NK-92 treated with Interleukin-12 subunit alpha and Interleukin-12 subunit beta, amount 100 ng/mL, for 24 hours (cell line): Measurements from ENCODE around the gene MAGI2.

Source experiments
- DNase-seq: peaks from one replicate; lab custom pipeline; 2025; lab: John Stamatoyannopoulos, UW

MAGI2 gene

DNA sequence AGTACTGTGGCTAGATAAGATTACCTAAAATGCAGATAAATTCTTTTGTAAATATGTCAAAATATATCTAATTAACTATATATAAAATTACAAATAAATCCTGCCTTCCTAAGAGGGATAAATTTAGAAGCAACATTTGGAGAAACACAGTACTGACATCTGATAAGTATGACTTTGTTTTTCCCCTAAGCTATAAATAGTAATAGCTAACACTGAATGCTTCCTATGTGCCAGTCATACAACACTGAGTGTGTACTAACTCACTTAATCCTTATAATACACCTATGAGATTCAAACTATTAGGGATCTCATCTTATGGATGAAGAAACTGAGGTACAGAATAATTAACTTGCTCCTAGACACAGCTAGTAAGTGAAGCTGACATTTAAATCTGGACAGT, 733.4 kb downstream of the MAGI2 start:
- DNase-seq: no peak

DNA sequence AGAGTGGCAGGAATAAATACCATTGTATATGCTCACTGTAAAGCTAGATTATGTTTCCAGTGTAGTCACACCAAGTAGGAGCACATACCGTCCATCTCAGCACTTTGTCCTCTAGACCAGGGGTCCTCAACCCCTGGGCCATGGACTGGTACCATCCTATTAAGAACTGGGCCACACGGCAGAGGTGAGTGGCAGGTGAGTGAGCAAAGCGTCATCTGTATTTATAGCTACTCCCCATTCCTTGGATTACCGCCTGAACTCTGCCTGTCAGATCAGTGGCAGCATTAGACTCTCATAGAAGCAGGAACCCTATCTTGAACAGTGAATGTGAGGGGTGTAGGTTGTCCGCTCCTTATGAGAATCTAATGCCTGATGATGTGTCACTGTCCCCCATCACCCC, 735.3 kb downstream of the MAGI2 start:
- no peak for DNase-seq

- DNase-seq: no peak
These were observed 736.6 kb downstream of the MAGI2 start for GRCh38 chr7:78716876-78717275.

GRCh38 chr7:78714356-78714755, 739.1 kb downstream of the MAGI2 start:
- no peak for DNase-seq

GRCh38 chr7:78712111-78712510, 741.4 kb downstream of the MAGI2 start:
- no peak for DNase-seq

DNA sequence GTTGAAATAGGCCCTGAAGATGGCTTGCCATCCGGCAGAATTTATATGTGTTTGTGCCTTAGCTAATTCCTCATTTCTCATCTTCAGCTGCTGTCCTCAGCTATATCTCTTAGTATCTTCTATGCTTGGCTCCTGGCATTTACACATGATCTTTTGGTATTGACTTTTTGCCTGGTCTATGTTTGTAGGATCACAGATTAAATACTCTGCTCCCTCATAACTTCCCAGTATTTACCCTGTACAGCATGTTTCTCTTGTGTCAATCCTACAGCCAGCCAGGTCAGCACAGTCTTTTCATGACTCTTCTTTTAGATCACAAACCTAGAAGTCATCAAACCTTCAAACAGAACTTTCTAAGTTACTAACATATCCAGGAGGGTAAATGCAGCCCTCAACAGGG, 743.8 kb downstream of the MAGI2 start:
- no peak for DNase-seq

GRCh38 chr7:78704504-78704903, 749.0 kb downstream of the MAGI2 start:
- no peak for DNase-seq

DNA sequence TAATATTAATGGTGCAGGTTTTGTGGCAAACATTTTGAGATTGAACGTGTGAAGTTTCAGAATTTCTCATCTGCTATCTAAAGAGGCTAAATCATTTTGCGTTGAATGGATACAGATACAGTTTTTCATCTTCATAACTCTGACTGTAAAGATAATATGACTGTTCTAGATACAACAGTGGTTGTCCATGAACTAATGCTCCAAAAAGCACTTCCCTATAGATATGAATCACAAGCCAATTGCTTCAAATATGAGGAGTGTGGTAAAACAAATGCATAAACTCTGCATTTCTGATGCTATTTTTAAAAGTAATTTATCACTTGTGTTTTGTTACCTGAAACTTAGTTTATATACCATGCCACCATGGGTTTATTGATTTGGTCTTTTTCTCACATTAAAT, 750.1 kb downstream of the MAGI2 start:
- DNase-seq: no peak

GRCh38 chr7:78702770-78703169, 750.7 kb downstream of the MAGI2 start:
- no peak for DNase-seq

- no peak for DNase-seq
These were observed 757.6 kb downstream of the MAGI2 start for GRCh38 chr7:78695826-78696225.

DNA sequence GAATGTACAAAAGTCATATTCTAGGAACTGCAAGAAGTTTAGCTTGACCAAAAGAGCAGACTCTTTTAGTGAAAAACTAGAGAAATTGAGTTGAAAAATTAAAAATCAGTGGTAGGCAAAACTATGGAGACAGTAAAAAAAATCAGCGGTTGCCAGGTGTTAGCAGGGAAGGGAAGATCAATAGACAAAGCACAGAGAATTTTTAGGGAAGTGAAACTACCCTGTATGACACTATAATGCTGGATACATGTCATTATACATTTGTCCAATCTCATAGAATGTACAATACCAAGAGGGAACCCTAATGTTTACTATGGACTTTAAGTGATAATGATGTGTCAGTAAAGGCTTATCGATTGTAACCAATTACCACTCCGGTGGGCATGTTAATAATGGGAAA, 761.9 kb downstream of the MAGI2 start:
- no peak for DNase-seq

GRCh38 chr7:78690174-78690573, 763.3 kb downstream of the MAGI2 start:
- DNase-seq: no peak

DNA sequence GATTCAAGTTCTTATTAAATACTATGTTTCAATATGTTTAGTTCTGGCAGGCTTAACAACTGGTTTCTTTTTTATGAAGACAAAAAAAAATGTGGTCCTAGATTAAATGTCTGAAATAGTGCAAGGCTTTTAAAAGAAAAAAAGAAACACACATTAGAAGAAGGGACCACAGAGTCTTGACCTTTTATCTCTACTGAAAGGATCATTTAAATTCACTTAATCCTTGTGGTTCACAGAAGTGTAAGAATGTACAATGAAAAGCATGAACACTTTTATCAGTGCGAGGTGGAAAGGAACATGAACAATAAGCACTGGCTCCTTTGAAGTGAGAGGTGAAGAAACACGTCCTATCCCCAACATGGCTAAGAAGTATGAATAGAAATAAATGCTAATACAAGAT, 765.1 kb downstream of the MAGI2 start:
- no peak for DNase-seq

DNA sequence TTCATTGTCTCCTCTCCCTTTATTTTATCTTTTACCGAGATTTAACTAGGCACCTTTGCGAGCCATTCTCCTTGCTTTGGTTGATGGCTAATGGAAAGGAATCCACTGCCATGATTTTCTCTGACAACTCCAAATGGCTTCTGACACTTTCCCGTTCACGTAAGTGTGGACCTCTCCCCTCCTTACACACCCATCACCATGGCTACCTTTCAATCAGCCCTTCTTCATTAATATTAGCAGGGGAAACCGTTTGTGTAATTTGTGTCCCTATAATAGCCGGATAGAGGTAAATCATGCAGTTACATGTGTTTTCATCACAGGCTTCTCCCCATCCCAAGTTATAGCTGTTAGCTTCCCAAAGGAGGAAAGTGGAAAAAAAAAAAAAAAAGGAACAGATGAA, 767.3 kb downstream of the MAGI2 start:
- DNase-seq: no peak

- DNase-seq: no peak
These were observed 769.3 kb downstream of the MAGI2 start for GRCh38 chr7:78684201-78684600.

- no peak for DNase-seq
These were observed 769.9 kb downstream of the MAGI2 start for GRCh38 chr7:78683566-78683965.

- DNase-seq: no peak
These were observed 774.2 kb downstream of the MAGI2 start for GRCh38 chr7:78679112-78679876.

- no peak for DNase-seq
These were observed 776.1 kb downstream of the MAGI2 start for GRCh38 chr7:78677391-78677790.

- no peak for DNase-seq
These were observed 778.0 kb downstream of the MAGI2 start for GRCh38 chr7:78675511-78675910.

- DNase-seq: no peak
These were observed 780.2 kb downstream of the MAGI2 start for GRCh38 chr7:78673272-78673671.

GRCh38 chr7:78662939-78663338, 790.5 kb downstream of the MAGI2 start:
- no peak for DNase-seq

GRCh38 chr7:78649976-78650375, 803.5 kb downstream of the MAGI2 start:
- no peak for DNase-seq

DNA sequence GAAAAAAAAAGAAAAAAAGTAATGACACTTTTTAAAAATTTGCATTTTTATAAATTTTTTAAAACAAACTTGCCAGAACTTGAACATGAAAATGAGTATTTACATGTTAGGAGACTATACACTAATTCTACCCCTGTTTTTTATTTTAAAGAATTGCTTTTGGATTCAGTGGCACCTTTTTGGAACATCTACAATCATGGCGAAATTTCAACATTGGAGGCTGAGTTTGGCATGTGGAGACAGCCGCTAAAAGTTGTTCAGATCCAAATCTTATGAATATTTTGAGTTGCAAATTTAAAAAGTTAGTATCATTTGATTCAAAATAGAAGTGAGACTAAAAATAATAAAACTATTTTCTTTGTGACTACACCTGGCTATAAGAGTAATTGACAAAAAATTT, 804.2 kb downstream of the MAGI2 start:
- no peak for DNase-seq

- no peak for DNase-seq
These were observed 810.7 kb downstream of the MAGI2 start for GRCh38 chr7:78642751-78643150.
